ENCODE data around the gene BNC2. TPM values are rescaled to one million over a fixed set of nuclear protein-coding genes. Genes with fewer than 3 reads are reported as not detected.

The BNC2 gene
- total RNA-seq, 1 experiment from 2014 or later, result 43.6 TPM

GRCh38 chr9:16656432-16657169, 213.9 kb downstream of the BNC2 start:
- Histone ChIP-seq H3K79me2 (ENCODE audit: insufficient read depth, low read length) (no peaks in the 10 kb centered on the region), H3K18ac (ENCODE audit: insufficient read length, low read depth, low read length) (no peak overlapping the region), H3K9ac (ENCODE audit: extremely low read depth, insufficient read length, low read length) (no peak overlapping the region), H3K4me2 (ENCODE audit: insufficient read depth, insufficient read length, low read length) (no peak overlapping the region), H2BK15ac (ENCODE audit: low read depth, low read length) (no peak overlapping the region), H3K27me3 (ENCODE audit: insufficient read depth, low read length) (no peaks in the 10 kb centered on the region), H4K5ac (ENCODE audit: insufficient read length, low read depth, low read length) (no peak overlapping the region), H3K79me1 (ENCODE audit: insufficient read depth, low read depth, low read length, poor library complexity, severe bottlenecking) (no peaks in the 10 kb centered on the region), H2AK5ac (ENCODE audit: insufficient read length, low read length) (no peak overlapping the region), H2BK20ac (ENCODE audit: low read depth, low read length, poor library complexity, severe bottlenecking) (no peak overlapping the region), H3K9me3 (ENCODE audit: control insufficient read depth, low read depth, low read length) (no peaks in the 10 kb centered on the region), H2BK120ac (ENCODE audit: low read depth, low read length, poor library complexity, severe bottlenecking) (no peak overlapping the region), H2AFZ (ENCODE audit: low read length) (no peak overlapping the region), H4K8ac (replicated peaks; ENCODE audit: insufficient read length, low read depth, low read length) (no peak overlapping the region), H3K23me2 (ENCODE audit: insufficient read length, low read depth, low read length, poor library complexity, severe bottlenecking) (no peaks in the 10 kb centered on the region), H3T11ph (ENCODE audit: low read length) (no peak overlapping the region), H2BK5ac (ENCODE audit: insufficient read length, low read length) (no peak overlapping the region), H3K14ac (ENCODE audit: insufficient read depth, low read length) (no peak overlapping the region), H3K4ac (ENCODE audit: low read depth, low read length) (no peak overlapping the region), H4K91ac (ENCODE audit: insufficient read length, low read depth, low read length) (no peak overlapping the region), H3K4me1 (ENCODE audit: insufficient read depth, low read length) (peaks cover 13% of the 10 kb centered on the region), H3K27ac (ENCODE audit: insufficient read length, low read depth, low read length) (no peak overlapping the region), H2BK12ac (ENCODE audit: insufficient read length, low read depth, low read length) (no peak overlapping the region), H4K20me1 (ENCODE audit: control insufficient read depth, insufficient read depth, insufficient read length) (no peaks in the 10 kb centered on the region), H3K56ac (ENCODE audit: insufficient read length, low read depth, low read length) (no peak overlapping the region), H3K23ac (ENCODE audit: insufficient read length, low read depth, low read length) (no peak overlapping the region)
- H3K27me3 Mint-ChIP-seq (ENCODE audit: low read depth), result no peaks in the 10 kb centered on the region
- no peak overlapping the region for H3K4me3 Mint-ChIP-seq
- peaks cover 54 to 67% of the 10 kb centered on the region in 2 experiments for H3K4me1 Mint-ChIP-seq
- WGBS (ENCODE audit: extremely low coverage, insufficient read length, low lambda C conversion rate), result no CpG with 5 or more reads among the region's 2 CpGs
- H3K36me3 Mint-ChIP-seq (ENCODE audit: insufficient read depth in 1 of 3, low read depth in 3 of 3), result no peaks in the 10 kb centered on the region; a peak in 1 of 7 replicates
- no peak for TF ChIP-seq CTCF (conservative IDR thresholded peaks at IDR 0.05)
- peak overlapping the region in 2 of 3 experiments; percentile 57 to 74; a peak in 4 of 7 replicates for H3K27ac Mint-ChIP-seq
- DNase-seq, result no peak
- no peaks in the 10 kb centered on the region for H3K9me3 Mint-ChIP-seq

All from H9 (cell line).